Testis (tissue), 2 donors: ENCODE results near the gene CIB4.

Source experiments
- POLR2A ChIP-seq: fragments of 450-650 bp; IDR thresholded peaks from one replicate; pipeline ENCODE4 v1.6.1; 2017; ENCODE audit warnings: antibody characterized with exemption, mild to moderate bottlenecking, moderate library complexity
- TF ChIP-seq, protein P1 (sequence below), 3 experiments: fragments of 450-650 bp in 2 of 3; fragments of 200-600 bp in 1 of 3; sonication (generic) in 1 of 3; IDR thresholded peaks; one replicate each; pipeline ENCODE4 v1.5.1; 2016 to 2019; ENCODE audit warnings: antibody characterized with exemption in 3 of 3, mild to moderate bottlenecking in 2 of 3, moderate library complexity in 1 of 3

DNA sequence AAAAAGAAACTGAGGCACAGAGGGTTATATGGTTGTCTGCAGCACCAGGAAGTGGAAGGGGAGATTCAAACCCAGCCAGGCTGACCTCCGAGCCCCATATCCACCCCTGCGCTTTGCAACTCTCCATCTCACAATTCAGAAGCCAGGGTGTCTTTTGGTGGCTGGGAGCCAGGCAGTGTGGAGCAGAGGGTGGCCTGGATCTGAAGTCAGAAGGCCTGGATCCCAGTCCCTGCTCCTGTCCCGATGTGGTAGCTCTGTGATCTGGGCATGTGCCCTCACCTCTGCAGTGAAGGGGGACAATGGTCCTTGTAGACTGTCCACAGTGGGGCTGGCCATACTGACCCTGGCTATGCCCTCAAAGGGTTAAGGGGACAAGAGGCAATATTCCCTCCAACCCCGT lies 57.0 kb downstream of the CIB4 start:
- TF ChIP-seq, protein P1, sequence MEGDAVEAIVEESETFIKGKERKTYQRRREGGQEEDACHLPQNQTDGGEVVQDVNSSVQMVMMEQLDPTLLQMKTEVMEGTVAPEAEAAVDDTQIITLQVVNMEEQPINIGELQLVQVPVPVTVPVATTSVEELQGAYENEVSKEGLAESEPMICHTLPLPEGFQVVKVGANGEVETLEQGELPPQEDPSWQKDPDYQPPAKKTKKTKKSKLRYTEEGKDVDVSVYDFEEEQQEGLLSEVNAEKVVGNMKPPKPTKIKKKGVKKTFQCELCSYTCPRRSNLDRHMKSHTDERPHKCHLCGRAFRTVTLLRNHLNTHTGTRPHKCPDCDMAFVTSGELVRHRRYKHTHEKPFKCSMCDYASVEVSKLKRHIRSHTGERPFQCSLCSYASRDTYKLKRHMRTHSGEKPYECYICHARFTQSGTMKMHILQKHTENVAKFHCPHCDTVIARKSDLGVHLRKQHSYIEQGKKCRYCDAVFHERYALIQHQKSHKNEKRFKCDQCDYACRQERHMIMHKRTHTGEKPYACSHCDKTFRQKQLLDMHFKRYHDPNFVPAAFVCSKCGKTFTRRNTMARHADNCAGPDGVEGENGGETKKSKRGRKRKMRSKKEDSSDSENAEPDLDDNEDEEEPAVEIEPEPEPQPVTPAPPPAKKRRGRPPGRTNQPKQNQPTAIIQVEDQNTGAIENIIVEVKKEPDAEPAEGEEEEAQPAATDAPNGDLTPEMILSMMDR (IDR thresholded peaks at IDR 0.05), result no peak
- TF ChIP-seq POLR2A, result no peak
